IPS-18c (cell line): ENCODE data around the gene FUT3.

ENCODE experiments used
- H3K4me3 ChIP-seq: 2 replicates; pipeline ENCODE4 v1.7.0; 2013; ENCODE audit warnings: low read depth, mild to moderate bottlenecking, low read length, moderate library complexity; ENCODE audit not compliant: insufficient read depth
- H3K9me3 ChIP-seq: one replicate; pipeline ENCODE4 v1.6.1; 2013; ENCODE audit warnings: mild to moderate bottlenecking, low read length, moderate library complexity; ENCODE audit not compliant: control insufficient read depth, insufficient read depth

FUT3 gene

GRCh38 chr19:5800361-5801270 lies 50.6 kb downstream of the FUT3 start:
- no peak overlapping the region for H3K4me3 ChIP-seq
- no peaks in the 10 kb centered on the region for H3K9me3 ChIP-seq

DNA sequence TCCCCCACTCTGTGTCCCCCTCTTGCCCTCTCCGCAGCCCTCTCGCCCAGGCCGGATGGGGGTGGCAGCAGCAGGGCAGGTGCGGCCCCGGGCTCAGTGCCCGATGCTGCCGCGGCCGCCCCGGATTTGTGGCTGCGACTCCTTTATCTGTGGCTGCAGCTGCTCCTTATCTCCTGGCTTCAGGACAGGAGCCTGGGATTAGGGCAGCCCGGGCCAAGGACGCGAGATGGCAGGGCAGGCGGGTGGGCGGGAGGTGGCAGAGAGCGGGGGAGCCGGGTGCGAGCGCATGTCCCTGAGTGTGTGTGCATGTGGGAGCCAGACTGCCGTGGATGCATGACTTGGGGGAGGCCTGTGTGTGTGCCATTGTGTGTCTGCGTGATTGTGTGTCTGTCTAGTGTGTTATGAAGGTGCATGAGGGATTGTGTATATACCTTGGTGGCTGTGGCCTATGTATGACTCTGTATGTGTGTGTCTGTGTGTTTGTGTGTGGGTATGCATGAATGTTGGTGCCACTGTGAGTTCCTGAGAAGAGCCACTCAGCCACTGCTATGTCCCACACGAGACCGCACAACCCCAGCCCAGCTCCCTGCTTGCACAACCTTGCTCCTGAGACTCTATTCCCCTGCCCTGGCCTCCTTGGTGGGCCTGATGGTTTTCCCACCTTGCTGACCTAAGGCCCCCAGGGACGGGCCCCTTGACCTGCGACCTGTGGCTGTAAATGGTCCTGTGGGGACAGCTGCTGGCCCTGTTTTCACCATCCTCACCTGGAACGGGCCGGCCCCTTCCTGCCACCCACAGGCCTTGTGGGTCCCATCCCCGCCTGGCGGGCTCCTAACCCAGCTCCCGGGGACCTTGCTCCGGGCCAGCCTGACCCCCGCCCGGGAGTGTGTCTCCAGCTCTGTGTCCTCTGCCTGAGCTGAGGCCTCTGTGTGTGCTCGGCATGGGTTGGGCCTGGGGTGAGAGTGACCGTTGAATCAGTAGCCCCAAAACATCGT lies 51.7 kb downstream of the FUT3 start:
- H3K4me3 ChIP-seq: no peak overlapping the region
- H3K9me3 ChIP-seq: no peaks in the 10 kb centered on the region

DNA sequence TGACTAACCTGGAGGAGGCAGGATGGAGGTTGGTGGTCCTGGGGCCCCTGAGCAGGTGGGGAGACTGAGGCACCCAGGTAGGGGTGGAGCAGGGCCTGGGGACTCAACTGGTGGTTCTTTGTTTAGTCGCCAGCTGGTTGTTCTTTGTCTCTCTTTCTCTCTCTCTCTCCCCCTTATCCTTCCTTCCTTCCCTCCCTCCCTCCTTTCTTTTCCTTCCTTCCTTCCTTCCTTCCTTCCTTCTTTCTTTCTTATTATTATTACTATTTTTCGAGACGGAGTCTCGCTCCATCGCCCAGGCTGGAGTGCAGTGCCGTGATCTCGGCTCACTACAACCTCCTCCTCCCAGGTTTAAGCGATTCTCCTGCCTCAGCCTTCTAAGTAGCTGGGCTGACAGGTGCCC lies 53.0 kb downstream of the FUT3 start:
- no peak overlapping the region for H3K4me3 ChIP-seq
- no peaks in the 10 kb centered on the region for H3K9me3 ChIP-seq

DNA sequence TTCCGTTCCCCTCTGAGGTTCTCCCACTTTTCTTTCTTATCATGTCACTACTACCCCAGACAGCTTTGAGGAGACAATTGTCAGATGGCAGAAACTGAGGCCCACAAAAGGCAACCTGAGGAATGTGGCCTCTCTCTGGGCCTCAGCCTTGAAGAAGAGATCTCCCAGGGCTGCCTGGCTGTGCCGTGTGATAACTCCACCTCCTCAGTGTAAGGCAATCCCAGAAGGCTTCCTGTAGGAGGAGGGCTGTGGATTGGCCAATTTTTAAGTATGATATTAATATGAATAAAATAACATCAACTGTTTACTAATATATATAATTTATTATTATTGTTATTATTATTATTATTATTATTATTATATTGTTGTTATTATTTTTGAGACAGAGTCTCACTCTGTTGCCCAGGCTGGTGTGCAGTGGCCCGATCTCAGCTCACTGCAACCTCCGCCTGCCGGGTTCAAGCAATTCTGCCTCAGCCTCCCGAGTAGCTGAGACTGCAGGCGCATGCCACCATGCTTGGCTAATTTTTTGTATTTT lies 55.8 kb downstream of the FUT3 start:
- no peaks in the 10 kb centered on the region for H3K9me3 ChIP-seq
- H3K4me3 ChIP-seq: no peak overlapping the region

- H3K4me3 ChIP-seq: no peak overlapping the region
- H3K9me3 ChIP-seq: no peaks in the 10 kb centered on the region
Observed at GRCh38 chr19:5793188-5793587, 58.1 kb downstream of the FUT3 start.
